Measurements from ENCODE around the gene GJC2.

The GJC2 gene

DNA sequence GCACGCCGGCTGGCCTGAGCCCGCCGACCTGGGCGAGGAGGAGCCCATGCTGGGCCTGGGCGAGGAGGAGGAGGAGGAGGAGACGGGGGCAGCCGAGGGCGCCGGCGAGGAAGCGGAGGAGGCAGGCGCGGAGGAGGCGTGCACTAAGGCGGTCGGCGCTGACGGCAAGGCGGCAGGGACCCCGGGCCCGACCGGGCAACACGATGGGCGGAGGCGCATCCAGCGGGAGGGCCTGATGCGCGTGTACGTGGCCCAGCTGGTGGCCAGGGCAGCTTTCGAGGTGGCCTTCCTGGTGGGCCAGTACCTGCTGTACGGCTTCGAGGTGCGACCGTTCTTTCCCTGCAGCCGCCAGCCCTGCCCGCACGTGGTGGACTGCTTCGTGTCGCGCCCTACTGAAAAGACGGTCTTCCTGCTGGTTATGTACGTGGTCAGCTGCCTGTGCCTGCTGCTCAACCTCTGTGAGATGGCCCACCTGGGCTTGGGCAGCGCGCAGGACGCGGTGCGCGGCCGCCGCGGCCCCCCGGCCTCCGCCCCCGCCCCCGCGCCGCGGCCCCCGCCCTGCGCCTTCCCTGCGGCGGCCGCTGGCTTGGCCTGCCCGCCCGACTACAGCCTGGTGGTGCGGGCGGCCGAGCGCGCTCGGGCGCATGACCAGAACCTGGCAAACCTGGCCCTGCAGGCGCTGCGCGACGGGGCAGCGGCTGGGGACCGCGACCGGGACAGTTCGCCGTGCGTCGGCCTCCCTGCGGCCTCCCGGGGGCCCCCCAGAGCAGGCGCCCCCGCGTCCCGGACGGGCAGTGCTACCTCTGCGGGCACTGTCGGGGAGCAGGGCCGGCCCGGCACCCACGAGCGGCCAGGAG is 8.6 kb downstream of the GJC2 start:
- DNase-seq (ENCODE audit: low read depth in 3 of 3), result no peak

DNA sequence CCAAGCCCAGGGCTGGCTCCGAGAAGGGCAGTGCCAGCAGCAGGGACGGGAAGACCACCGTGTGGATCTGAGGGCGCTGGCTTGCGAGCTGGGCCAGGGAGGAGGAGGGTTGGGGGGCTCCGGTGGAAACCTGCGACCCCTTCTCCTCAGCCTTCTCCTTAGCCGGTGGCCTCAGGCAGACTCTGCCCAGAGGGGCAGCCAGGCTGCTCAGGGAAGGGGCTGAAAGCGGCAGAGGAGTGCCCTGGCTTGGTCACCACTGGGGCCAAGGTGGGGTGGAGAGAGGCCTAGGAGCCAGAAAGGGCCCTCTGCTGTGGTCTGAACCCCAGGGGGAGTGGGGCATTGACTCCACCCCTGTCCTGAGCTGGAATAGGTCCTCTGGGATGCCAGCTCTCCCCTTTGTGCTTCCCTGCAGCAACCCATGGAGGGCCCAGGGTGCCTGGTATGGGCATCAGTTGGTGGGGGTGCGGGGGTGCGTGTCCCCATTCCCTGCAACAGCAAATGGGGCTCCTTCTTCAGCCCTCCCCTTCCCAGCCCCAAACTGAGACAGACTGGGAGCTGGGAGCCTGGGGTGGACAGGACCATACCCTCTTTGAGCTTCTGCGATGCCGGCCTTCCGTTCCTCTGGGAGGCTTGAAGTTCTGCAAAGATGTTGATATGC is 9.4 kb downstream of the GJC2 start:
- no peak for DNase-seq (ENCODE audit: low read depth in 3 of 3)

DNA sequence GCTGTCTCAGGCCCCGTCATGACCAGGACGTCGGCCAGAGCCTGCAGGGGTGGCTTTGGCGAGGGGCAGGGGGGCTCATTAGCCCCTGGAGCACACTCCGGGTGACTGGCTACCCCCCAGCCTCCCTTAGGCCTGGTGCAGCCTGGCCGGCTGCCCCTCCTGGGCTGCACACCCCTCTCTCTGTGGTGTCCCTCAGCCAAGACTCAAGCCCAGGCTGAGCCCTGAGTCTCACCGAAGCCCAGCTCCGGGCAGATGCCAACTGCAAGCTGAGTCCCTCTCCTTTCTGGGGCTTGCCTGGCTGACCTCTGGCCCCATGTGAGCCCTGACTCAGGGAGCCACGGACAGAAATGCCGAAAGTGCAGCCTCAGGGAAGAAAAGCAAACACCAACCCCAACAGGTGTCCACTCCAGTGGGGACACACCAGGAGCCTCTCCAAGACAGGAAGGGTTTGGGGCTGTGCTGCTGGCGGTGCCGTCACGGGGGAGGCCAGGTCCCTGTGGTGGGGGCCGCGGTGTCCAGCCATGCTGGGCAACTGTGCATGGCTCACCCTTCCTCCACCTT is 10.6 kb downstream of the GJC2 start:
- DNase-seq (ENCODE audit: low read depth in 3 of 3), result no peak

DNA sequence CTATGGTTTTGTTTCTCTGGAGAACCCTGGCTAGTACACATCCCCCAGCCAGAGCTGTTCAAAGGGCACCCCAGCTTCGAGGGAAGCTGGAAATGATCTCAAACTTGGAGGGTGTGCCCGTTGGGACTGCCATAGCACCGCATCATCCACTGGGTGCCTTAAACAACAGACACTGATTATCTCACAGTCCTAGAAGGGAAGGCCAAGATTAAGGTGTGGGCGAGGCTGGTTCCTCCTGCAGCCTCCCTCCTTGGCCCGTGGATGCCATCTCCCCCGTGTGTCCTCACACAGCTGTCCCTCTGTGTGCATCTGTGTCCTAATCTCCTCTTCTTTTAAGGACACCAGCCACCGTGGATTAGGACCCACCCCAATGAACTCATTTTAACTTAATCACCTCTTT is 11.6 kb downstream of the GJC2 start:
- no peak for DNase-seq (ENCODE audit: low read depth in 3 of 3)

DNA sequence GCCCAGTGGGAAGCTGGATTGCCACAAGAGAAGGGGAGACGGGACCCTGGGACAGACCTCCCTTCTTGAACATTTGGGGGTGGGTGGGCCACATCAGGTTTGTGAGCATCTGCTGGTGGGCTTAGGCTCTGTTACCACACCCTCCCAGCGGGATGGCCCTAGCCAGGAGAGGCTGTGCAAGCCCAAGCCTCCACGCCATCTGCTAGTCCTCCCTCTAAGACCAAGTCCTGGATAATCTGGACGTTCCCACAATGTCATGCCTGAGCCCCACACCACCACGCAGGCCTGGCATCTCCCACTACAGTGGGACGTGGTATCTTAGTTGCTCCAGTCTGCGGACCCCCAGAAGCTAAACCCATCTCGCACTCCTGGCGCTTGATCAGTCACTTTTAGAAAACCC is 12.1 kb downstream of the GJC2 start:
- DNase-seq (ENCODE audit: low read depth in 3 of 3), result no peak

DNA sequence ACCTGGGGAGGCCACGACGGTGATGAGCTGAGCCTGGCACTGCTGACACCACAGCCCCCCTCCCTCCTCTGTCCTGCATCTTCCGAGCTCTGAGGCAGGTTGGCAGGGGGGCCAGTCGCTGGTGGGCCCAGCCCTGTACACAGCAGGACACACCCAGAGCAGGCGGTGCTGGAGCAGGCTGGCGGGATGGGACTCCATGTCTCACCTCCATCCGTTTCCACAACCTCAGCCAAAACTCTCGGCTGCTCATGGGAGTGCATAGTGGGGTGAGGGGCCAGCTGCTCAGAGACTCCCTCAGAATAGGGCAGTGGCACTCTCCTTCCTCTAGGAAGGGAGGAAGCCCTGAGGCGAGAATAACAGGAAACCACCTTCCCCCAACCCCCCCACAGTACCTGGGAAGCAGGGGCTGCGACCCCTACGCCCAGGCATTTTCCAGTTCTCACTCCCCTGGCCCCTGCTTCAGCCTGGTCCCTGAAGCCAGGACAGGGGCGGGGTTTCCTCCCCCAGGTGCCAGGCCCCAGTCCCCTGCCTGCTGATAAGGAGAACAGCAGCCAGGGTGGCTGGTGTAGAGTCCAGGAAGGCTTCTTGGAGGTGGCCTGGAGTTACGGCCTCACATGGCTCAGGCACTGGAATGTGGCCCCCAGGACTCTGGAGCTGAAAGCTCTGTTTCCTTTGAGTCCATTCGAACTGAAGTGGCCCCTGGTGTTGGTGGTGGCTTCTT is 12.7 kb downstream of the GJC2 start:
- DNase-seq (ENCODE audit: low read depth in 3 of 3), result no peak

DNA sequence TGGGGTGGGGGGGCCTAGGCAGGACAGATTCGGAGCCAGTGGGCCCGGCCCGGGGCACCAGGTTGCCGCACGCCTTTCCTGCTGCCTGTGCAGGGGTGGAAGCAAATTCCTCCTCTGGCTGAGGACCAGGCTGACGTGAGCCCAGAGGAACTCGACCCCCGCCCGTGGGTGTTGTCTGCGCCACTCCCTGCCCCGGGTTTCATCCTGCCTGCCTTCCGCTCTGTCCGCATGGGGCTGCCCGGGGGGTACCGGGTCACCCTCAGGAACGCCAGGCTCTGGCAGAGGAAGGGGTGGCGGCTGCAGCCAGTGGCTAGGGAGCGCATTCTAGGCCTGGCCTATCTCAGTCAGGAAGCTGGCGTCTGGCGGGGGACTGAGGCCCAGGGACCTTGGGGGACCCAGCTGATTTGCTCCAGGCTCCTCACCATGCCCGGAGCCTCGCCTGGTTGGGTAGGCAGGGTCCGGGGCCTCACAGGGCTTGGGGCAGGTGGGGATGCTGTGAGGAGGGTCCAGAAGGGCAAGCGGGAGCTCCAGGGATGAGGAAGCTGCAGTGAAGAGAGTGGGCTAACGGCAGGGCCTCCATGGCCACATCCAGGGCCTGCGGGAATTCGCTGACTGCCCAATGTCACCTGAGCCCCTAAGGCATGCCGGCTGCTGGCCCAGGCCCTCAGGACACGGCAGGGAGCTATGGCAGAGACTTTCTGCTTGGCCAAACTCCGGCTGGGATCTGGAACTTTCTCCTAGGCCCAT is 13.4 kb downstream of the GJC2 start:
- DNase-seq (ENCODE audit: low read depth in 3 of 3), result no peak

DNA sequence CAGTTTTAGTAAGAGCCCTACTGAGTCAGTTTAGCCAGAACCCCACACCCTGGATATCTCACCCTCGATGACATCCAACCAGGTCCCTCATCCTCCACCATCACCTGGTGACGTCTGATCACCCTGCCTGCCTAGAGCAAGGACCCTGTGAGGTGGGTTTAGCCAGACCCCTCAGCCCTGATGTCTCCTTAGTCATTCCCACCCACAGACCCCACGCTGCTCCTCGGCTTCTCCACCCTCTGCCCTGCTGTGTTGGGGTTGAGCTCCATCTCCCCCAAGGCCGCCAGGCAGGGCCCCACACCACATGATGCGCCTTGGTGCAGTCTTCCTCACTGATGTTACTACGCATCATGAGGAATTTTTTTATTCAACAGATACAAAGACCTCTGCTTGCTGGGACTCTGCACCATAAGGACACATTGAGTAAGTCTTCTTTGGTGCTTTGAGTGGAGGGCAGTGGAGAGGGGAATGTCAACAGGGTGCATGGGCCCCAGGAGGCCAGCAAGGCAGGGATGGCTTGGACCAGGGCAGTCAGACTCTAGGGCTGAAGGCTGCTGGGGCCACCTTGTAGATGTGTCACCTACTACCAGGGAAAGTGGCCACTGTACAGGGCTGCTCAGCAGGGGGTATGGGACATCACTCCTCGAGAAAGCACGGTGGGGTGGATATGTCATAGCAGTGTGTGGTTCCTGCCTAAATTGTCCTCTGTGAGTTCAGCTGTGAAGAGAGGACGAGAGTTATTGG is 14.2 kb downstream of the GJC2 start:
- no peak for DNase-seq (ENCODE audit: low read depth in 3 of 3)

DNA sequence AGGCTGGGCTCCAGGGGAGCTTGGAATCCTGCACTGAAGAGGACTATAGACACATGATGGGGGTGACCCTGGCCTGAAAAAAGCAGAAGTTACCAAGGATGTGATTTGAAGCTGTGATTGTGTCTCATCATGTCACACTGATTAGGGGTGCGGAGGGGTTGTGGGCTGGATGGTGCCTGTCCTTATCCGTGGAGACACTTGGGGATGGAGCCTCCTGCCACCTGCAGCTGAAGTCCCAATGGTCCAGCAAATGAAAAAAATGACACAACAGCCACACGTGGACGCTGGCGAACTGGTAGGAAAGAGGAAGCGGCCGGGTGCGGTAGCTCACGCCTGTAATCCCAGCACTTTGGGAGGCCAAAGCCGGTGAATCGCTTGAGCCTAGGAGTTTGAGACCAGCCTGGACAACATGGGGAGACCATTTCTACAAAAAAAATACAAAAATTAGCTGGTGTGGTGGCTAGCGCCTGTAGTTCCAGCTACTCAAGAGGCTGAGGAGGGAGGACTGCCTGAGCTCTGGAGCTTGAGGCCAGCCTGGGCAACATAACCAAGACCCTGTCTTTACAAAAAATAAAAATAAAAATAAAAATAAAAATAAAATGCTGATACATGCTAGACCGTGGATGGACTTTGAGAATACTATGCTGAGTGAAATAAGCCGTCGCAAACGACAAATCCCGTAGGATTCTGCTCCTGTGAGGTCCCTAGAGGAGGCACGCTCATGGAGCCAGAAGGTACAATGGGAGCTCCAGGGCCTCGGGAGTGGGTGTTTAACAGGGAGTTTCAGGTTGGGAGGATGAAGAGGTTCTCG is 15.0 kb downstream of the GJC2 start:
- DNase-seq (ENCODE audit: low read depth in 3 of 3), result no peak

DNA sequence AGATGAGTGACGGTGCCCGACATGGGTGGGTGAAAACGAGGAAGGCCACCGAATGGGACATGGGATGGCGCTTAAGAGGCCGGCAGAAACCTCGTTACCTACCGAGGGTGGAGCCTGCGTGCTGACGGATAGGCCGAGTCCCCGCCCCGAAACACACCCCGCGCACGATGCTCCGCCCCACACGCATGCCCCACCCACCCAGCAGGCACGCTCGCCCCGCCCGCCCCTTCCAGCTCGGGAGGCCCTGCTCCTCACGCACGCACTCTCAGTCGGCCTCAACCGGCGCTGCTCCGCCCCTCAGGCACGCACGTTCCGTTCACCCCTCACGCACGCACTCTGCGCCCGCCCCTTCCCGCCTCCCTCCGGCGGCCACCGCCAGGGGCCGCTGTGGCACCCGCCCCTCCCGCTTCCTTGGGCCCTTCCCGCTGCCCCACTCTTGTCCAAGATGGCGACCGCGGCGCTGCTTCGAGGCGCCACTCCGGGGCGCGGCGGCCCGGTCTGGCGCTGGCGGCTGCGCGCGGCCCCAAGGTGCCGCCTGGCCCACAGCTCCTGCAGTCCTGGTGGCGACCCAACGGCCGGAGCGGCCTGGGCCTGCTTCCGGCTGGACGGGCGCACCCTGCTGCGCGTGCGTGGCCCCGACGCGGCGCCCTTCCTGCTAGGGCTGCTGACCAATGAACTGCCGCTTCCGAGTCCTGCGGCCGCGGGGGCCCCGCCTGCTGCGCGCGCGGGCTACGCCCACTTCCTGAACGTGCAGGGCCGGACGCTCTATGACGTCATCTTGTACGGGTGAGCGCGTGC is 15.8 kb downstream of the GJC2 start, which contains the start of gene IBA57:
IBA57 (plus strand) TSS at position 433 of the 798 bp plus-strand sequence; CDS start at position 446, 13 bp downstream.
- peak; percentile 99 to 100 (median 100) for DNase-seq (ENCODE audit: low read depth in 3 of 3)

DNA sequence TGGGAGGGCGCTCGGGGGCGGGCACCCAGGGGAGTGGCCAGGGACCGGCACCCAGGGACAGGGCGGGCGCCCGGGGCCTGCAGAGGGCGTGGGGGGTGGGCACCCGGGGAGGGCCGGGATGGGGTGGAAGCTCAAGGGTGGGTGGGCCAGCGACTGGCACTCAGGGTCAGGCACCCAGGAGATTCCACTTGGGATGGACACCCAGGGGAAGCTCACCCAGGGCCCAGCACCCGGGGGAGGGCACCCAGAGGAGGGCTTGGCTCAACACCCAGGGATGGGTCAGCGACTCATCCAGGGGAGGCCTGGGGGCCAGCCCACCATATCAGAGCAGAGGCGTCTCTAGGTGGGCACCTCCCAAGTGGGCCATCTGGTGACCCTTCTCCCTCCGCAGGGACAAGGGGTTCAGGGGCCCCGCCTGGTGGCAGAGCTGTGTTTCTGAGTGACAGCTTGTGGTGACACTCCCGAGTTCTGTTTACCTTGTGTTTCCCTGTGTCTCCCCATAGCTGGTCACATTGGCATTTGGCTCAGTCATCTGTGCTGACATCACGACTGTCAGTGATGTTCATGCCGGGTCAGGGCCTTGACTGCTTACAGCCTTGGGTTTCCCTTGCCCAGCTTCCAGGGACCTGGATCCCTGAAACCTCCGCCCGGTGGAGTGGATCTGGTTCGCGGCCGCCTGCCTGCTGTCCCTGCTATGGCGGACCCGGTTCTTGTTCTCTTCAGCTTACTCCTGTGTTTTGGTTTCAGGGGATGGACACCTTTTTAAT is 16.6 kb downstream of the GJC2 start:
- DNase-seq (ENCODE audit: low read depth in 3 of 3), result peak in 2 of 3 experiments; percentile 24 to 26

DNA sequence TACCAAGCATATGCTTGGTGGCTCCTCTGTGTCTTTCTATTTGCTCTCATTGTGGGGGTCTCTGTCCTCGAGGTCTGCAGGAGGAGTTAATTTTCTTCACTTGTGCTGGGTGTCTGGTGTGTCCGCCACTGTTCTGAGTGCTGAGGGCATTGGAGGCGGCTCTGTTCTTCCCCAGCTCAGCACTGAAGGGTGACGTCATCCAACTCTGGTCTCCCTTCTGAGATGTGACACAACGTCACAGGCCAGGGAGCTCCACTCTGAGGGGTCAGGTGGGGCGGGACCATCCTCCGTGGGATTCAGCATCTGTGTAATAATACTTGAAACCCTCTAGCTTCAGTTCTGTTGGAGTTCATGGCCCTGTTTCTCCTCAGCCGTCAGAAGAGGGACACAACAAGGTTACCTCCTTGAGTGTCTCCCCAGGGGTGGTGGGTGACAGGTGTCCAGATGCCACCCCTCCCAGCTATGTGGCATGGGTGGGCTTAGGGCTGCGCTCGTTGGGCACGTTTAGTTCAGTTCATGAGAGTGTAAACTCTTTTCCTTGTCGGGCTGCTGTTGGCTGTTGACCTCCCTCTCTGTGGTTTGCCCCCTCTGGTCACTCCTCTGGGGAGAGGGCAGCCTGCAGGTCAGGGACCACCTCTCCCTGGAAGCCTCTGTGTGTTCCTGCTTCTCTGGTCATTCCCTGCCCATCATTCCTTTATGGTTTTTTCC is 19.0 kb downstream of the GJC2 start:
- DNase-seq (ENCODE audit: low read depth in 3 of 3), result no peak

DNA sequence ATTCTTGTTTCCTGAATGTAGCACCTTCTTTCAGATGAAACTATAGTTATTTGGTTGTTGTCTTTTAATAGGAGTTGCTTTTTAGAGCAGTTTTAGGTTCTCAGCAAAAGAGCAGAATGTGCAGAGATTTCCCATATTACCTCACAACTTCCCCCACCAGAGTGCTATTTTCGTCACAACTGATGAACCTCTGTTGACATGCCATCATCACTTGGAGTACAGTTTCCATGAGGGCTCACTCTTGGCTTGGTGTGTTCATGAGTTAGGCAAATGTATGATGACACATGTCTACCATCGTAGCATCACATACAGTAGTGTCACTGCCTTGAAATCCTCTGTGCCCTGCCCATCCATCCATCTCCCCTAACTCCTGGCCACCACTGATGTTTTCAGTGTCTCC is 19.6 kb downstream of the GJC2 start:
- DNase-seq (ENCODE audit: low read depth in 3 of 3), result no peak

DNA sequence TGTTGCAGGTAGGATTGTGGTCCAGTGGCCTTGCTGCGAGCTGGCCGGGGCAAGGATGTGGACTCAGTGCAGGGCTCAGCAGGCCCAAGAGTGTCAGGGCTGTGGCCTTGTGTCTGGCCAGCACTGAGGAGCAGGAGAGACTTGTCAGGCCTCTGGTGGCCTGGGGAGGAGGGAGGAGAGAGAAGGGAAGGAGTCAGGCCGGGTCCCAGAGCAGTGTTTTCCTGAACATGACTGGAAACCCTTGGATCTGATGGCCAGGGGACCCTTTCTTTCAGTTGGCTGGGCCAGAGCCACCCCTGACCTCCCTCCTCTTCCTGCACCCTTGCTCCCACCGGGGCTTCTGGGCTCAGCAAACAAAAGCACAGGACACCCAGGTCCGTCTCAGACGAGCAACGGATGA is 20.9 kb downstream of the GJC2 start:
- no peak for DNase-seq (ENCODE audit: low read depth in 3 of 3)

DNA sequence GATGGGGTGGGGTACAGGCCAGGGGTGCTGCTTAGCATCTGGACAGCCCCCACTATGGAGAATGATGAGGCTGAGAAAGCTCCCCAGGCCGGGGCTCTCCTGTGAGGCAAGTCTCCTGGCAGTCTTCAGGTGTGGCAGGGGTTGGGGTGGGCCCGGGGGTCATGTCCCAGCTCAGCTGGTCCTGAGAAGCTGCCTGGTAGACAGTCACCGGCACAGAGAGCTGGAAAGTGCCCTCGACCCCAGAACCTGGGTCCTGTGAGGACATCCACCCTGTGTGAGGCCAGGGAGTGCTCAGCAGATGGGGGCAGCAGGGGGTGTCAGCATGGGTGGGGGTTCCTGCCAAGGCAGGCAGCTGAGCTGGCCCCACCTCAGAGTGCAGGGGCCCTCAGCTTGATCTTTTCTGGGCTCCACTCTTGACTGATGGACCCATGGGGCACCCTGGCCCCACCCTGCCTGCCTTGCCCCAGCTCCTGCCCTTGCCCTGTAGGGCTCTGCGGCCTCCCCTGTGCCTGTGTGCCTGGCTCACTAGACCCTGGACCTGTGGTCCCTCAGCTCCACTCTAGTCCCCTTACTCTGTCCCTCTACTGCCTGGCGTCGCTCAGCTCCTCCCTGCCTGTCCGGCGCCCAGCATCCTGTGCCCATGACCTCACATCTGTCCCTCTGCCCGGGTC is 21.6 kb downstream of the GJC2 start:
- no peak for DNase-seq (ENCODE audit: low read depth in 3 of 3)

DNA sequence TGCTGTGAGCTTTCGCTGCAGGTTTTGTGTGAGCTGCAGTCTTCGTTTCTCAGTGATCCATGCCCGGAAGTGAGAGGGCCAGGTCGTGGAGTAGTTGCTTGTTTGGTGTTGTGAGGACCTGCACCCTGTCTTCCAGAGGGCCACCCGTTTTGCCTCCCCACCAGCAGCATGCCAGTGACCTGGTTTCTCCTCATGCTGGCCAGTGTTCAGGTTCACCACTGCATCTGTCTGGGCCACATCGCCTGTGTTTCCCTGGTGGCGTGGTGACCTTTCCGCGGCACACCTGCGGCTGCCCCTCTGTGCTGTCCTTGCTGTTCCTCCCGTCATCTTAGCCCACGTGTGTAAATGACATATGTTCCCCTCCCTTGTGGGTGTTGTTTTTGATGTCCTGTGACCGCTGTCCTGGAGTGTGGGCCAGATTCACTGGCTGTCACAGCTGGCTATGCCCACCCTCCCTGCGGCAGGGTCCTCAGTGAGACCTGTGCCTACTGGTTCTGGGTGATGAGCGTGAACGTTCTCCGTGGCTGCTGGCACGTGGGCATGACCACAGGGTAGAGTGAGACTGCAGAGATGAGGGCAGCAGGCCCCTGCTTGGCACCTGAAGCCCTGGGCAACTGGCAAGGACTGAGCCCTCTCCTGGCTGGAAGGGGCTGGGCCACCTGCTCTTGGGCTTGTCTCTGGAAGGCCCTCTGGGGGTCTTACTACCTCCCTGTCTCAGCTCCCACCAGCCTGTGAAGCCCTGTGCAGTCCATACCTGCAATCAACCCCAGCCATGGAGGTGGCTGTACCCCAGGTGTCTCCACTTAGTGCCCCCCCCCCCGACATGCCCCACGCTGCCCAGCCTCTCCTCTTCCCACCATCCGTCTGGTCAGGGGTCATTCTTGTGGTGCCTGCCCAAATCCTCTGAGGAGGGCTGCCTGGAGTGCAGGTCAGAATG is 23.1 kb downstream of the GJC2 start:
- DNase-seq (ENCODE audit: low read depth in 3 of 3), result no peak

All from stimulated activated CD4-positive, alpha-beta T cell treated with anti-CD3 and anti-CD28 coated beads, TNF-alpha, amount 100 ng/mL, for 4 hours (primary cell).